ENCODE results near the gene CACNA1C. TPM values are rescaled to one million over a fixed set of nuclear protein-coding genes. Genes with fewer than 3 reads are reported as not detected.

CACNA1C gene
- total RNA-seq, 1 donor = 16.6 TPM

DNA sequence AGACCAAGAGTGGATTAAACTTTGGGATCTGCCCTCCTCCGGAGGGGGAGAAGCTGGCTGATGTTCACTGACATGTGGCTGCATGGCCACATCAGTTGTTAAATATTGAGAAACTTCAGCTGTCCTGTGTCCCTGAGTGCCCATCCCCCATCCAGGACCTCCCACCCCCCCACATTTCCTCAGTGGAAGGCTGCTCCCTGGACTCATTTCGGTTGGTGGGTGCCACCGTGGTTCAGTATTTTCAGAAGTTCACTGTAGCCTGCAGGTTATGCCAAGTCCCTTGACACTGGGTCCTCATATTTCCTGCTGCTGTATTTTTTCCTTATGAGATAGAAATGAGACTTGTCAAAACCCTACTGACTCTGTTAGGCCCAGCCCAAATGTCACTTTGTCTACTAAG is 302.4 kb downstream of the CACNA1C start:
- TF ChIP-seq, protein P1, sequence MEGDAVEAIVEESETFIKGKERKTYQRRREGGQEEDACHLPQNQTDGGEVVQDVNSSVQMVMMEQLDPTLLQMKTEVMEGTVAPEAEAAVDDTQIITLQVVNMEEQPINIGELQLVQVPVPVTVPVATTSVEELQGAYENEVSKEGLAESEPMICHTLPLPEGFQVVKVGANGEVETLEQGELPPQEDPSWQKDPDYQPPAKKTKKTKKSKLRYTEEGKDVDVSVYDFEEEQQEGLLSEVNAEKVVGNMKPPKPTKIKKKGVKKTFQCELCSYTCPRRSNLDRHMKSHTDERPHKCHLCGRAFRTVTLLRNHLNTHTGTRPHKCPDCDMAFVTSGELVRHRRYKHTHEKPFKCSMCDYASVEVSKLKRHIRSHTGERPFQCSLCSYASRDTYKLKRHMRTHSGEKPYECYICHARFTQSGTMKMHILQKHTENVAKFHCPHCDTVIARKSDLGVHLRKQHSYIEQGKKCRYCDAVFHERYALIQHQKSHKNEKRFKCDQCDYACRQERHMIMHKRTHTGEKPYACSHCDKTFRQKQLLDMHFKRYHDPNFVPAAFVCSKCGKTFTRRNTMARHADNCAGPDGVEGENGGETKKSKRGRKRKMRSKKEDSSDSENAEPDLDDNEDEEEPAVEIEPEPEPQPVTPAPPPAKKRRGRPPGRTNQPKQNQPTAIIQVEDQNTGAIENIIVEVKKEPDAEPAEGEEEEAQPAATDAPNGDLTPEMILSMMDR (IDR thresholded peaks at IDR 0.05; ENCODE audit: insufficient read depth, low read length) = no peak
- no peak overlapping the region for H3K4me3 ChIP-seq (ENCODE audit: low read depth, low read length)
- DNase-seq (ENCODE audit: low read depth) = no peak

DNA sequence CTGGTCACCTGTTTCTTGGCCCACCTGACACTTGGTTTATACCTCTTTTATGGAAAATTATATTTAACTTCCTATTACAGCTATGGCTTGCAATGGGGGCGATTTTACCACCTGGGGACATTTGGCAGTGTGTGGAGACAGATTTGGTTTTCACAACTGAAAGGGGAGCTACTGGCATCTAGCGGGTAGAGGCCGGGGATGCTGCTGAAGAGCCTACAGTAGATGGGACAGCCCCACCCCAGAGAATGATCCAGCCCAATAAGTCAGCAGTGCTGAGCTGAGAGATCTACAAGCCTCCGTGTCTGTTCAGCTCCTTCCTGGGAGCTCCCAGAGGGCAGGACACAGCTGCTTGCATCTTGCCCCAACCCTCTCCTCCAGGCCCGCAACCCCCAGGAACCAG is 302.8 kb downstream of the CACNA1C start:
- no peak overlapping the region for H3K4me3 ChIP-seq (ENCODE audit: low read depth, low read length)
- DNase-seq (ENCODE audit: low read depth) = no peak
- TF ChIP-seq, protein P1 (IDR thresholded peaks at IDR 0.05; ENCODE audit: insufficient read depth, low read length) = no peak

DNA sequence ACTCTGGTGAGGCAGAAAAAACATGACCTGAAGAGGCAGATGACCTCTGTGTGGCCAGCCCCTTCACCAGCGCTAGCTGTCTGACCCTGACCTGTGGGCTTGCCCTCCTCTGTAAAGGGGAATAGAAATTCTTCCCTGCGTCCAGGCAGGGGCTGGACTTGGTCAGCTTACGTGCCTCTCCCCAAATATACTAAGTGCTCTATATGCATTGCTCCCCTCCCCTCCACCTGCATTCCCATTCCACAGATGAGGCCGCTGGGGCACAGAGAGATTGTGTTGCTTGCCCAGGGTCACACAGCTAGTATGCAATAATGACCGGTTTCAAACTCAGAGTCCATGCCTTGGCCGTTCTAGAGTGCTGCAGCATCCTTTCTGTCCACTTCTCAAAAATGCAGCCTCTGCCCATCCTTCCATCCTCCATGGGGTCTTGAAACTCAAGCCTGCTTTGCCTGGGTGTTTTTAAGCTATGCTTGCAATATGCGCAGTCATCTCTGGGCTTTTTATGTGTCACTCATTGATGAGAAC is 303.9 kb downstream of the CACNA1C start:
- TF ChIP-seq, protein P1 (IDR thresholded peaks at IDR 0.05; ENCODE audit: insufficient read depth, low read length) = no peak

DNA sequence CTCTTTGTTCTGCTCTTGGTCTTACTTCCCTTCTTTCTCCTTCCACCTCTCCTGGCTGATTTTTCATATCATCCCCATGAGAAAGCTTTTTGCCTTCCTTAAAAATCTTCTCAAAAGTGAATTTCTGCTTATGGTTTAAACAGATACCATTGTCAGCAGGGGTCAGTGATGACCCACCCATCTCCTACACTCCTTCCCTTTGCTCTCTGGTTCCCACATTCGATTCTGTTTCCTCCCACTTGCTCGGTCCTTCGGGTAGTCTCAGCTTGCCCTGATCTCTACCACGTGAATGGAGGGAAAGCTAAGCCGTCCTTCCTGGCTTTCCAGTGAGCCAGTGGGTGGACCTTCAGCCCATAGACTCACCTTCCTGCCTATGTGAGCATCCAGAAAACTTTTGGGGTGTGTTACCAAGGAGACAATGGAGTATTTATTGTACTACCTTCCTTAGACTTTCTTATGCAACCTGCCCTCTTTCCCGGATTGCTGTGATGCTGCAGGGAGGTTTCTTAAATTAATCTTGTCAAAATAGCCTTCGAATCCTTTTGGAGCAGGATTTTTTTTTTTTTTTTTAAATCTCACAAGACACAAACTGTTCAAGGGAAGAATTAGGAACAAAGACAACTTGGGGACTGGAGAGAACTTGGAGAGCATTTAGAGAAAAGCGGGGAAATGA is 306.3 kb downstream of the CACNA1C start:
- TF ChIP-seq, protein P1 (IDR thresholded peaks at IDR 0.05; ENCODE audit: insufficient read depth, low read length) = no peak
- DNase-seq (ENCODE audit: low read depth) = peak; percentile 32
- no peak overlapping the region for H3K4me3 ChIP-seq (ENCODE audit: low read depth, low read length)

More for the DNA sequence above, 303.9 kb downstream of the CACNA1C start:
- H3K4me3 ChIP-seq (ENCODE audit: low read depth, low read length) = no peak overlapping the region
- no peak for DNase-seq (ENCODE audit: low read depth)

DNA sequence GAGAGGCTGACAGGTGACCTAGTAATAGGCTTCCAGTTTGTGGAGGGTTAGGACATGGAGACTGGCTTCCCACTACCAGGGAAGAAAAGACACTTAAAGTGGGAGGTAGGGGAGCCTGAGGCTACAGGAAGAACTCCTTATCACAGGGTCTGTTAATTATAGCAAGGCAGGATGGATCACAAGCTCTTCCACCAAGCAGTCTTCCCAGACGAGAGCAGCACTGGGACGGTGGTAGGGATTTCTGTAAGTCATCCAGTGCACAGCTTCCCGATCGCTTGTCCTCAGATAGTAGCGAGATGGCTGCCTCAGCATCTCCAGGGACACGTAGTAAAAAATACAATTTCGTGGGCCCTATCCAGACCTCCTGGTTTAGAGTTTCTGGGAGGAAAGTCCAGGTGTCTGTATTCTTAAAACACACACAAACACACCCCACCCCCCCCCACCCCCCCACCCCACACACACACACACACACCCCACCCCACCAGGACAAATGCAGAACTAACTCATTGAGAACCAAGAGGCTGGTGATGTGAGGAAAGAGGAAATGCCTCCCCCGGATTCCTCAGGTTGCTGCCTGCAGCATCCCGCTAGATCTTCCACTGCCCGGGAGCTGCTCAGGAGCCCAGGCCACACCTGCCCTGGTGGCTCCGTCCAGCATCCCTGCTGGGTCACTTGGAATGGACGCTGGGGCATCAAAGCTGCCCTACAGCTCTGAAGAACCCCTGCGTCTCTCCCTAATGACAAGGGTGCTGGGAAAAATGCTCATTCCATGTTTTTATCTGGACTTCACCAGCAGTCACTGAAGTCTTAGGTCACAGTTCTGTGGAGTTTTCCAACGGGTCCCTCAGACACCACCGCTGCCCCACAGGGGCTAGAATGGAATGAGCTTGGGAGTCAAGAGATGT is 307.2 kb downstream of the CACNA1C start:
- H3K4me3 ChIP-seq (ENCODE audit: low read depth, low read length) = no peak overlapping the region
- TF ChIP-seq, protein P1 (IDR thresholded peaks at IDR 0.05; ENCODE audit: insufficient read depth, low read length) = no peak
- DNase-seq (ENCODE audit: low read depth) = no peak

DNA sequence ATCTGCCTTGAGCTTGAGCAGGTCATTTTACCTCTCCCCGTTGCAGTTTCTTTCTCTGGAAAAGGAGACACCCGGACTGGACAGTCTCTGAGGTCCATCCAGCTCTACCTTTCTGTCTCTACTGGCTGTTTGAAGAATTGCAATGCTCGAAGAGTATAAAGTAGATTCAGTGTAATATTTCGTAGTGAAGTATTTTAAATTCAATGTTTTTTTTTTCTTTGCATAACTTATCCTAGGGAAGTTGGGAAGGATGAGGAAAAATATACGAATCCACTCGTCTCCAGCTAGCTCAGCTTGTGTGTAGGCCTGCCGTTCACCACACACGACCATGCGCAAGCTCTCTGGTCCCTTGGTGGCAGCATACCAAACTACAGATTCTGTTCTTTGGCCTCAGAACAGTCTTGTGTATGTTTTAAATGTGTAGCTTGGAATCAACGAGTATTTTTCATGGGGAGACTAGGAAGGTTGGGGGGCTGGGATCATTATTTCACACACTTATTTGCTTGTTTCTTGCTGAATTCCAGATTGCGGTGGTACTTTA is 307.9 kb downstream of the CACNA1C start:
- H3K4me3 ChIP-seq (ENCODE audit: low read depth, low read length) = no peak overlapping the region
- TF ChIP-seq, protein P1 (IDR thresholded peaks at IDR 0.05; ENCODE audit: insufficient read depth, low read length) = peak; percentile 39
- DNase-seq (ENCODE audit: low read depth) = no peak

Measured in fibroblast of the aortic adventitia (primary cell).